Heart left ventricle (tissue), 16 donors: ENCODE measurements around the gene ZDHHC14. TPM values are rescaled to one million over a fixed set of nuclear protein-coding genes. Genes with fewer than 3 reads are reported as not detected.
"Not testable (repeated sequence)": the region's sequence is repeated elsewhere in the genome, so short reads cannot be mapped to it uniquely, and the experiment has no call there.

Experiments used
- ATAC-seq, 4 donors: fragments of 200-7000 bp; cut with Tn5 transposase; one replicate each; pipeline ENCODE4 v1.9.1; 2020 to 2022; ENCODE audit warnings: moderate library complexity in 4 of 4, mild to moderate bottlenecking in 3 of 4, moderate number of reproducible peaks in 1 of 4
- DNase-seq, 5 donors: peaks; one replicate each; pipeline ENCODE4 v3.0.0-alpha.2; 2020
- H3K27ac ChIP-seq, 12 donors: fragments of 200-600 bp; sonication (generic) in 4 of 12; one replicate each; pipeline versions ENCODE4 v1.5.0 to v1.8.0; 2016 to 2022; ENCODE audit warnings: mild to moderate bottlenecking in 2 of 12
- H3K27me3 ChIP-seq, 9 donors: fragments of 200-600 bp; sonication (generic) in 2 of 9; one replicate each; pipeline versions ENCODE4 v1.5.1 to v1.8.0; 2016 to 2022; ENCODE audit warnings: mild to moderate bottlenecking in 3 of 9
- H3K36me3 ChIP-seq, 9 donors: fragments of 200-600 bp; sonication (generic) in 2 of 9; one replicate each; pipeline versions ENCODE4 v1.5.0 to v1.8.0; 2018 to 2022; ENCODE audit warnings: mild to moderate bottlenecking in 2 of 9
- H3K4me1 ChIP-seq, 12 donors: fragments of 200-600 bp; sonication (generic) in 4 of 12; one replicate each; pipeline versions ENCODE4 v1.5.0 to v1.8.0; 2016 to 2022; ENCODE audit warnings: mild to moderate bottlenecking in 3 of 12
- H3K4me3 ChIP-seq, 12 donors: fragments of 200-600 bp; sonication (generic) in 4 of 12; one replicate each; pipeline versions ENCODE4 v1.5.0 to v1.8.0; 2017 to 2022; ENCODE audit warnings: mild to moderate bottlenecking in 9 of 12, moderate library complexity in 4 of 12
- H3K9me3 ChIP-seq, 12 donors: fragments of 200-600 bp; sonication (generic) in 4 of 12; one replicate each; pipeline versions ENCODE4 v1.5.0 to v1.8.0; 2016 to 2022; ENCODE audit warnings: mild to moderate bottlenecking in 1 of 12
- CTCF ChIP-seq, 12 donors: fragments of 200-600 bp; sonication (generic) in 4 of 12; IDR thresholded peaks; one replicate each; pipeline versions ENCODE4 v1.5.0 to v1.8.0; 2018 to 2022; ENCODE audit warnings: antibody characterized with exemption in 12 of 12, mild to moderate bottlenecking in 5 of 12
- POLR2A ChIP-seq, 2 donors: fragments of 450-650 bp; IDR thresholded peaks; one replicate each; pipeline ENCODE4 v1.6.1; 2017; ENCODE audit warnings: antibody characterized with exemption in 2 of 2, mild to moderate bottlenecking in 2 of 2, moderate library complexity in 2 of 2
- WGBS, 4 donors: extraction: QIAGEN DNeasy Blood & Tissue Kit in 2 of 4; methylation state at CpG; one replicate each; pipeline versions ENCODE4 v1.1.5 to v1.1.7; 2013 to 2018; 5-methylcytosine and 5-hydroxymethylcytosine counted together
- intact Hi-C, 10 donors: fragments of 100-400 bp; cut with DNase I; formaldehyde crosslinking; loops; one replicate each; pipeline versions ENCODE4 v1.11.1 to v1.14.2; 2022
- polyA plus RNA-seq, 2 donors: library from polyadenylated mRNA; stranded (reverse); fragments of 200-250 nt; gene quantifications; one replicate each; pipeline ENCODE4 v1.2.3, GENCODE V29; 2013
- total RNA-seq, 9 donors: library from RNA; depleted of rRNA in 2 of 9; stranded (reverse); fragments of >200 nt in 2 of 9; fragmentation: NEBNext Ultra II Directional in 3 of 9; extraction: Animal tissue kit (Norgen Biotek cat#: 25700) in 3 of 9; gene quantifications; one replicate each; pipeline versions ENCODE4 v1.1.0 to v1.2.4, GENCODE V29; 2016 to 2023
- donor health status: ischemic (EF 13 %, LVEDD 7.1; RV severe dilation, severe dysfunction).
- donor health status: healthy with polysubstance abuse.
- donor health status: DM: no; HTN: yes; CAD: no.
- donor health status: DM: no; HTN: no; CAD: no.
- donor health status: ischemic (EF 25% LVEDD 6.9; RV normal size, moderate dysfunction).
- donor health status: ischemic (EF 25% LVEDD 5.7; RV mildly dilated, moderate dysfunction).
- donor health status: healthy.
- donor health status: DM: yes; HTN: yes; CAD: no.
- donor health status: ischemic (EF 35%, LVEDD 5.7; RV mildly dilated, moderate dysfunction).
- donor health status: nonischemic (EF 11% LVEDD 7.7; RV severe dilation, severe dysfunction).
- donor health status: DM: yes; HTN: yes; CAD: no.
- donor health status: PGD.
- donor health status: ischemic (EF 29% LVEDD 5.4; RV normal size, mild dysfunction).
- donor health status: nonischemic (EF 23%, LVEDD 6.1; RV moderate dilation, normal function).

The ZDHHC14 gene
- total and polyA plus RNA-seq, 11 donors, result 7.0 to 25.8 (median 15.4) TPM

- DNase-seq (no peak), ATAC-seq (no peak)
- Histone ChIP-seq H3K36me3 (no peaks in the 10 kb centered on the region), H3K27me3 (no peaks in the 10 kb centered on the region), H3K27ac (peak overlapping the region in 2 of 12 donors; percentile 92 to 94), H3K4me3 (peak overlapping the region in 11 of 12 donors; percentile 81 to 100 (median 91)), H3K4me1 (peaks cover 0 to 31% (median 14%) of the 10 kb centered on the region in 12 donors), H3K9me3 (no peaks in the 10 kb centered on the region)
- WGBS, 4 donors, result 53 to 62% (median 60%) methylated on average over 4 of the region's 4 CpGs
- TF ChIP-seq CTCF (IDR thresholded peaks at IDR 0.05) (no peak), POLR2A (IDR thresholded peaks at IDR 0.05) (no peak)
- intact Hi-C loops, result loop anchor here in 9 of 10 donors (5.0 to 10.0 kb wide), 12 partner anchors 39 to 284 kb away; partner anchors contain the start of gene TMEM242 (in 1 of the 9)
Measured at GRCh38 chr6:157382821-157383220, 1.8 kb downstream of the ZDHHC14 start.

GRCh38 chr6:157383471-157383870 lies 2.5 kb downstream of the ZDHHC14 start:
- intact Hi-C loops, result loop anchor here in 9 of 10 donors (5.0 to 10.0 kb wide), 12 partner anchors 39 to 284 kb away; partner anchors contain the start of gene TMEM242 (in 1 of the 9)
- TF ChIP-seq POLR2A (IDR thresholded peaks at IDR 0.05) (no peak), CTCF (IDR thresholded peaks at IDR 0.05) (no peak)
- Histone ChIP-seq H3K9me3 (no peaks in the 10 kb centered on the region), H3K27ac (no peak overlapping the region), H3K4me3 (peak overlapping the region in 4 of 12 donors; percentile 84 to 96 (median 88)), H3K36me3 (no peaks in the 10 kb centered on the region), H3K4me1 (peaks cover 0 to 31% (median 14%) of the 10 kb centered on the region in 12 donors), H3K27me3 (no peaks in the 10 kb centered on the region)
- 72 to 75% (median 73%) methylated on average over 9 of the region's 9 CpGs for WGBS, 4 donors
- ATAC-seq (no peak), DNase-seq (no peak)

- intact Hi-C loops, result loop anchor here in 9 of 10 donors (2.0 to 10.0 kb wide), 13 partner anchors 37 to 282 kb away; partner anchors contain the start of gene TMEM242 (in 1 of the 9)
- not testable (repeated sequence) for H3K36me3 ChIP-seq, H3K4me3 ChIP-seq, H3K9me3 ChIP-seq, DNase-seq, H3K27ac ChIP-seq, ATAC-seq, H3K27me3 ChIP-seq
- WGBS, 4 donors, result 95 to 98% (median 98%) methylated on average over 4 of the region's 4 CpGs
- peaks cover 0 to 26% (median 14%) of the 10 kb centered on the region in 12 donors for H3K4me1 ChIP-seq
Measured at GRCh38 chr6:157384962-157385361, 4.0 kb downstream of the ZDHHC14 start.

- 57 to 79% (median 74%) methylated on average over 2 of the region's 2 CpGs for WGBS, 4 donors
- no peak for ATAC-seq
- H3K27ac ChIP-seq, result no peak overlapping the region
- TF ChIP-seq POLR2A (IDR thresholded peaks at IDR 0.05), result no peak
- no peak for TF ChIP-seq CTCF (IDR thresholded peaks at IDR 0.05)
- peaks cover 0 to 14% (median 6%) of the 10 kb centered on the region in 12 donors for H3K9me3 ChIP-seq
- no peak for DNase-seq
- intact Hi-C loops, result loop anchor here in 5 of 10 donors (2.0 to 10.0 kb wide), 5 partner anchors 119 to 281 kb away; no protein-coding TSS in a partner anchor
- H3K36me3 ChIP-seq, result no peaks in the 10 kb centered on the region
- H3K4me3 ChIP-seq, result no peak overlapping the region
- peaks cover 0 to 26% (median 14%) of the 10 kb centered on the region in 12 donors for H3K4me1 ChIP-seq
- H3K27me3 ChIP-seq, result no peaks in the 10 kb centered on the region
Measured at GRCh38 chr6:157385482-157385881, 4.5 kb downstream of the ZDHHC14 start.
